ENCODE results near the gene CEP44. TPM values are rescaled to one million over a fixed set of nuclear protein-coding genes. Genes with fewer than 3 reads are reported as not detected.

Gene CEP44
- total RNA-seq, 1 experiment from 2014 or later, result 20.0 TPM

DNA sequence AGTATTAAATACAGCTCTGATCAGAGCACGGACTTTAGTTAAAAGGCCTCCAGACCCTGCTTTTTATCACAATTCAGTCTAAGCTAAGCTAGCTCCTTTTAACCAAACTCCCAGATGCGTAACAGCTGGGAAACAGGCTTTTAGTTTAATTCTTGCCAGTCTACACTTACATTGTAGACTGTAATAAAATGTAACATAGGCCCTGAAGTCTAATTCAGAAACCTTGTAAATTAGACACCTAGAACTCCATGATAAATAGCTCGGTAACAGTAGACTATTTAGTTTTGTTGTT lies 20.3 kb upstream of the CEP44 start:
- TF ChIP-seq, protein P1, sequence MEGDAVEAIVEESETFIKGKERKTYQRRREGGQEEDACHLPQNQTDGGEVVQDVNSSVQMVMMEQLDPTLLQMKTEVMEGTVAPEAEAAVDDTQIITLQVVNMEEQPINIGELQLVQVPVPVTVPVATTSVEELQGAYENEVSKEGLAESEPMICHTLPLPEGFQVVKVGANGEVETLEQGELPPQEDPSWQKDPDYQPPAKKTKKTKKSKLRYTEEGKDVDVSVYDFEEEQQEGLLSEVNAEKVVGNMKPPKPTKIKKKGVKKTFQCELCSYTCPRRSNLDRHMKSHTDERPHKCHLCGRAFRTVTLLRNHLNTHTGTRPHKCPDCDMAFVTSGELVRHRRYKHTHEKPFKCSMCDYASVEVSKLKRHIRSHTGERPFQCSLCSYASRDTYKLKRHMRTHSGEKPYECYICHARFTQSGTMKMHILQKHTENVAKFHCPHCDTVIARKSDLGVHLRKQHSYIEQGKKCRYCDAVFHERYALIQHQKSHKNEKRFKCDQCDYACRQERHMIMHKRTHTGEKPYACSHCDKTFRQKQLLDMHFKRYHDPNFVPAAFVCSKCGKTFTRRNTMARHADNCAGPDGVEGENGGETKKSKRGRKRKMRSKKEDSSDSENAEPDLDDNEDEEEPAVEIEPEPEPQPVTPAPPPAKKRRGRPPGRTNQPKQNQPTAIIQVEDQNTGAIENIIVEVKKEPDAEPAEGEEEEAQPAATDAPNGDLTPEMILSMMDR (IDR thresholded peaks at IDR 0.05; ENCODE audit: insufficient read depth in 1 of 2, low read depth in 1 of 2, low read length in 1 of 2, severe bottlenecking in 1 of 2, unreplicated experiment in 1 of 2), result no peak
- intact Hi-C loops (cut with micrococcal nuclease; ENCODE audit: unreplicated experiment), result loop anchor here (5.0 kb wide), 1 partner anchor 41 kb away; no protein-coding TSS in a partner anchor
- ChIA-PET CTCF (no interaction called here), POLR2A (no interaction called here)
- no peak for DNase-seq
- Mint-ChIP-seq H3K27me3 (ENCODE audit: insufficient read depth, unreplicated experiment) (no peaks in the 10 kb centered on the region), H3K9me3 (ENCODE audit: unreplicated experiment) (no peaks in the 10 kb centered on the region), H3K36me3 (ENCODE audit: insufficient read depth, unreplicated experiment) (no peaks in the 10 kb centered on the region), H3K4me3 (ENCODE audit: unreplicated experiment) (no peak overlapping the region), H3K27ac (ENCODE audit: unreplicated experiment) (no peak overlapping the region), H3K4me1 (ENCODE audit: low read depth, unreplicated experiment) (no peaks in the 10 kb centered on the region)
- Histone ChIP-seq H3K4me1 (peaks cover 10% of the 10 kb centered on the region; the same call in 1 of the 2 replicates), H3K9me3 (no peaks in the 10 kb centered on the region), H3K4me3 (ENCODE audit: low read depth, low read length) (no peak overlapping the region), H3K27me3 (replicated peaks; ENCODE audit: control insufficient read depth, insufficient read depth, low read length) (no peaks in the 10 kb centered on the region), H3K36me3 (ENCODE audit: control insufficient read depth, insufficient read depth, low read length) (no peaks in the 10 kb centered on the region)
- no TSS peak for BruUV-seq (replicated peaks)

- DNase-seq, result no peak
- Histone ChIP-seq H3K27me3 (replicated peaks; ENCODE audit: control insufficient read depth, insufficient read depth, low read length) (no peaks in the 10 kb centered on the region), H3K36me3 (ENCODE audit: control insufficient read depth, insufficient read depth, low read length) (no peaks in the 10 kb centered on the region), H3K4me1 (no peaks in the 10 kb centered on the region), H3K9me3 (no peaks in the 10 kb centered on the region), H3K4me3 (ENCODE audit: low read depth, low read length) (no peak overlapping the region)
- no peaks in the 10 kb centered on the region for H3K36me3 Mint-ChIP-seq (ENCODE audit: insufficient read depth, unreplicated experiment)
- H3K27me3 Mint-ChIP-seq (ENCODE audit: insufficient read depth, unreplicated experiment), result no peaks in the 10 kb centered on the region
- H3K4me1 Mint-ChIP-seq (ENCODE audit: low read depth, unreplicated experiment), result no peaks in the 10 kb centered on the region
- no peak overlapping the region for H3K4me3 Mint-ChIP-seq (ENCODE audit: unreplicated experiment)
- no TSS peak for BruUV-seq (replicated peaks)
- intact Hi-C loops (cut with micrococcal nuclease; ENCODE audit: unreplicated experiment), result no loop called here
- TF ChIP-seq, protein P1 (IDR thresholded peaks at IDR 0.05; ENCODE audit: insufficient read depth in 1 of 2, low read depth in 1 of 2, low read length in 1 of 2, severe bottlenecking in 1 of 2, unreplicated experiment in 1 of 2), result no peak
- ChIA-PET POLR2A (no interaction called here), CTCF (no interaction called here)
- H3K9me3 Mint-ChIP-seq (ENCODE audit: unreplicated experiment), result no peaks in the 10 kb centered on the region
- H3K27ac Mint-ChIP-seq (ENCODE audit: unreplicated experiment), result no peak overlapping the region
Observed at GRCh38 chr4:174265916-174266315, 17.8 kb upstream of the CEP44 start.

GRCh38 chr4:174266416-174266815 lies 17.3 kb upstream of the CEP44 start:
- CTCF ChIA-PET, result no interaction called here

More at GRCh38 chr4:174266416-174266815, 17.3 kb upstream of the CEP44 start:
- Mint-ChIP-seq H3K4me3 (ENCODE audit: unreplicated experiment) (no peak overlapping the region), H3K4me1 (ENCODE audit: low read depth, unreplicated experiment) (no peaks in the 10 kb centered on the region), H3K36me3 (ENCODE audit: insufficient read depth, unreplicated experiment) (no peaks in the 10 kb centered on the region), H3K9me3 (ENCODE audit: unreplicated experiment) (no peaks in the 10 kb centered on the region), H3K27me3 (ENCODE audit: insufficient read depth, unreplicated experiment) (no peaks in the 10 kb centered on the region), H3K27ac (ENCODE audit: unreplicated experiment) (no peak overlapping the region)
- H3K36me3 ChIP-seq (ENCODE audit: control insufficient read depth, insufficient read depth, low read length), result no peaks in the 10 kb centered on the region
- POLR2A ChIA-PET, result interaction anchor here (0.6 kb wide), 1 partner anchor 896 kb away, joined by 6 read pairs; the partner anchor contains the start of gene SAP30
- intact Hi-C loops (cut with micrococcal nuclease; ENCODE audit: unreplicated experiment), result no loop called here
- TF ChIP-seq, protein P1 (IDR thresholded peaks at IDR 0.05; ENCODE audit: insufficient read depth in 1 of 2, low read depth in 1 of 2, low read length in 1 of 2, severe bottlenecking in 1 of 2, unreplicated experiment in 1 of 2), result no peak
- BruUV-seq (replicated peaks), result no TSS peak
- H3K27me3 ChIP-seq (replicated peaks; ENCODE audit: control insufficient read depth, insufficient read depth, low read length), result no peaks in the 10 kb centered on the region
- no peaks in the 10 kb centered on the region for H3K9me3 ChIP-seq
- no peak for DNase-seq
- H3K4me3 ChIP-seq (ENCODE audit: low read depth, low read length), result no peak overlapping the region
- H3K4me1 ChIP-seq, result no peaks in the 10 kb centered on the region

Measured in Caco-2 (cell line).